Measurements from ENCODE around the gene FHOD3.

DNA sequence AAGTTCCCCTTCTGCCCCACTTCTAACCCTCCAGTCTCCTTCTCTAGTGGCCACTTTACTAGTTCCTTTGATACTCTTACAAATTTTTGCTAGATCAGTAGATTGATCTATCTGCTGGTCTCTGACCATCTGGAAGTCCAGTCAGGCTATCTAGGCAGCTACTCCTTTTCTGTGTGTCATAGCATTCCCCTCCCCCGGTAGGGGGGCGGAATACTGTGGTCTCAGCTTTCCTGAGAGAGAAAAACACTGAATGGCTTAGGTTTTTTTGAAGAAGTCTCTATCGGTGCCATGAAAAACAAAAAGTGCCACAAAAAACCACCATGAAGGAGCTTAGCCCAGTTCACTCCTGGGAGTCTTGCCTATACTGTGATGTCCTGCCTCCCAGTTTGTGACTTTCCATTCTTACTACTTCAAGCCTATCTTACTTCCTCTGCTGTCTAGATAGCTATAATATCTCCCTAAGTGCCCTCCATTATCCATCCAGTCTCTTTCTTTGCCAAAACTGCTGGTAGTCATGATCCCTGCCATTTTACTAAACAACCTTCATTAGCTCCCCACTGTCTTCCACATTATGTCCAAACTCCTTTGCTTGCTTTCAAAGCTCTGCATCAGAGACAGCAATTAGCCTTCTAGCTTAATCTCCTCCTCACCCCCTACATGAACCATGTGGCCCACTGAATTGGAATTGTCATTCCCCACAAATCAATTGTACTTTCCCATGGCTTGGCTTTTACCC lies 501.4 kb downstream of the FHOD3 start:
- TF ChIP-seq TAF1 (IDR thresholded peaks at IDR 0.05; ENCODE audit: borderline replicate concordance, low read depth, low read length) (no peak), POLR2AphosphoS5 (IDR thresholded peaks at IDR 0.05; ENCODE audit: low read depth, low read length) (no peak)

All from GM12892 (cell line).